Common myeloid progenitor, CD34-positive (primary cell): ENCODE measurements around the gene PPM1H.

Source experiments
- CTCF ChIA-PET: fragments of 350-600 bp; sonication (Branson Sonifier 250); formaldehyde crosslinking; loops from one replicate; lab custom pipeline; 2021; ENCODE audit warnings: antibody characterized with exemption; lab: Charles Lee
- POLR2A ChIA-PET: fragments of 350-600 bp; sonication (Branson Sonifier 250); formaldehyde crosslinking; loops from one replicate; lab custom pipeline; 2021; ENCODE audit warnings: antibody characterized with exemption; lab: Charles Lee
- DNase-seq, 3 donors: peaks; one replicate each; pipeline versions ENCODE4 v3.0.0 to v3.0.0-alpha.2; 2013
- H3K27ac ChIP-seq, 2 experiments: 1 replicate in 1 of 2; 2 replicates in 1 of 2; pipeline ENCODE4 v1.7.0; 2013; ENCODE audit warnings: inconsistent platforms in 2 of 2, low read length in 2 of 2, mild to moderate bottlenecking in 2 of 2, low read depth in 1 of 2, moderate library complexity in 1 of 2; ENCODE audit not compliant: severe bottlenecking in 2 of 2, insufficient read depth in 1 of 2, poor library complexity in 1 of 2
- H3K27me3 ChIP-seq, 5 experiments: replicated peaks in 2 of 5; 1 replicate in 3 of 5; 2 replicates in 2 of 5; pipeline versions ENCODE4 v1.6.1 to v1.7.0; 2013; ENCODE audit warnings: low read length in 4 of 5, mild to moderate bottlenecking in 2 of 5, moderate library complexity in 2 of 5, inconsistent platforms in 1 of 5; ENCODE audit not compliant: insufficient read depth in 5 of 5, control insufficient read depth in 4 of 5
- H3K36me3 ChIP-seq, 4 experiments: 1 replicate in 2 of 4; 2 replicates in 2 of 4; pipeline versions ENCODE4 v1.6.1 to v1.7.0; 2013; ENCODE audit warnings: low read length in 3 of 4, control low read depth in 1 of 4, mild to moderate bottlenecking in 1 of 4; ENCODE audit not compliant: control insufficient read depth in 4 of 4, insufficient read depth in 4 of 4
- H3K4me1 ChIP-seq, 4 experiments: 1 replicate in 3 of 4; 2 replicates in 1 of 4; pipeline versions ENCODE4 v1.6.1 to v1.7.1; 2013; ENCODE audit warnings: low read length in 3 of 4, mild to moderate bottlenecking in 3 of 4, control low read depth in 1 of 4, inconsistent platforms in 1 of 4, moderate library complexity in 1 of 4; ENCODE audit not compliant: control insufficient read depth in 4 of 4, insufficient read depth in 4 of 4; ENCODE audit errors: control extremely low read depth in 1 of 4
- H3K4me3 ChIP-seq, 7 experiments: 1 replicate in 4 of 7; 2 replicates in 3 of 7; pipeline versions ENCODE4 v1.5.1 to v1.7.0; 2013; ENCODE audit warnings: mild to moderate bottlenecking in 7 of 7, low read length in 6 of 7, moderate library complexity in 6 of 7, inconsistent platforms in 2 of 7, low read depth in 2 of 7, control low read depth in 1 of 7; ENCODE audit not compliant: insufficient read depth in 4 of 7, control insufficient read depth in 1 of 7; ENCODE audit errors: extremely low read depth in 1 of 7
- H3K9me3 ChIP-seq, 5 experiments: 1 replicate in 4 of 5; 2 replicates in 1 of 5; pipeline versions ENCODE4 v1.6.1 to v1.7.1; 2013; ENCODE audit warnings: low read length in 4 of 5, mild to moderate bottlenecking in 2 of 5, inconsistent platforms in 1 of 5, low read depth in 1 of 5, moderate library complexity in 1 of 5; ENCODE audit not compliant: control insufficient read depth in 4 of 5, insufficient read depth in 2 of 5; ENCODE audit errors: control extremely low read depth in 1 of 5
- WGBS: methylation state at CpG from one replicate; pipeline ENCODE4 v1.1.5; 2013; ENCODE audit not compliant: insufficient coverage; 5-methylcytosine and 5-hydroxymethylcytosine counted together

PPM1H gene

GRCh38 chr12:62919838-62920237 lies 15.1 kb downstream of the PPM1H start:
- no peaks in the 10 kb centered on the region for H3K9me3 ChIP-seq
- WGBS, result 0% methylated on average over 1 of the region's 2 CpGs
- no peak overlapping the region for H3K27ac ChIP-seq
- no peaks in the 10 kb centered on the region for H3K27me3 ChIP-seq
- H3K36me3 ChIP-seq, result peaks cover 0 to 7% (median 0%) of the 10 kb centered on the region in 4 experiments
- DNase-seq, result peak in 2 of 3 donors; percentile 54 to 65
- POLR2A ChIA-PET, result interaction anchor here (0.9 to 1.1 kb wide), 2 partner anchors 10 to 15 kb away, joined by 3 to 5 read pairs; partner anchors contain the start of gene PPM1H
- CTCF ChIA-PET, result interaction anchor here (0.7 to 3.8 kb wide), 5 partner anchors 10 to 239 kb away, joined by 3 to 25 read pairs (median 6); partner anchors contain the start of gene PPM1H
- H3K4me1 ChIP-seq, result peaks cover 0 to 8% (median 6%) of the 10 kb centered on the region in 4 experiments
- no peak overlapping the region for H3K4me3 ChIP-seq

- Histone ChIP-seq H3K4me1 (peaks cover 0 to 21% (median 19%) of the 10 kb centered on the region in 4 experiments), H3K27me3 (no peaks in the 10 kb centered on the region), H3K36me3 (peaks cover 0 to 7% (median 0%) of the 10 kb centered on the region in 4 experiments), H3K4me3 (no peak overlapping the region), H3K27ac (no peak overlapping the region), H3K9me3 (no peaks in the 10 kb centered on the region)
- ChIA-PET POLR2A (no interaction called here), CTCF (interaction anchor here (1.1 to 3.8 kb wide), 4 partner anchors 12 to 19 kb away, joined by 3 to 25 read pairs (median 4); partner anchors contain the start of gene PPM1H)
- DNase-seq, result no peak
- 50% methylated on average over 1 of the region's 1 CpG for WGBS
Observed at GRCh38 chr12:62917926-62918325, 17.0 kb downstream of the PPM1H start.

- no peak overlapping the region for H3K27ac ChIP-seq
- H3K4me3 ChIP-seq, result no peak overlapping the region
- peaks cover 0 to 21% (median 19%) of the 10 kb centered on the region in 4 experiments for H3K4me1 ChIP-seq
- CTCF ChIA-PET, result interaction anchor here (0.8 to 2.2 kb wide), 7 partner anchors 9 to 104 kb away, joined by 3 to 10 read pairs (median 4); partner anchors contain the start of gene PPM1H
- peaks cover 0 to 7% (median 0%) of the 10 kb centered on the region in 4 experiments for H3K36me3 ChIP-seq
- DNase-seq, result no peak
- no peaks in the 10 kb centered on the region for H3K27me3 ChIP-seq
- no peaks in the 10 kb centered on the region for H3K9me3 ChIP-seq
- 92% methylated on average over 6 of the region's 7 CpGs for WGBS
- POLR2A ChIA-PET, result interaction anchor here (0.8 kb wide), 1 partner anchor 17 kb away, joined by 4 read pairs; no protein-coding TSS in a partner anchor
Observed at GRCh38 chr12:62916632-62917425, 18.1 kb downstream of the PPM1H start.

- ChIA-PET CTCF (interaction anchor here (2.2 kb wide), 1 partner anchor 16 kb away, joined by 10 read pairs; no protein-coding TSS in a partner anchor), POLR2A (no interaction called here)
- Histone ChIP-seq H3K9me3 (no peaks in the 10 kb centered on the region), H3K27me3 (no peaks in the 10 kb centered on the region), H3K27ac (no peak overlapping the region), H3K4me1 (peaks cover 8 to 33% (median 21%) of the 10 kb centered on the region in 4 experiments), H3K36me3 (peaks cover 0 to 7% (median 0%) of the 10 kb centered on the region in 4 experiments), H3K4me3 (no peak overlapping the region)
- DNase-seq, result no peak
- 98% methylated on average over 6 of the region's 6 CpGs for WGBS
Observed at GRCh38 chr12:62915204-62915529, 19.8 kb downstream of the PPM1H start.

GRCh38 chr12:62914443-62915203 lies 20.3 kb downstream of the PPM1H start:
- Histone ChIP-seq H3K4me3 (no peak overlapping the region), H3K9me3 (no peaks in the 10 kb centered on the region), H3K27ac (no peak overlapping the region), H3K4me1 (peaks cover 8 to 33% (median 20%) of the 10 kb centered on the region in 4 experiments), H3K27me3 (no peaks in the 10 kb centered on the region), H3K36me3 (peaks cover 0 to 7% (median 0%) of the 10 kb centered on the region in 4 experiments)
- ChIA-PET CTCF (no interaction called here), POLR2A (no interaction called here)
- peak in 2 of 3 donors; percentile 49 to 66 for DNase-seq
- 93% methylated on average over 3 of the region's 7 CpGs for WGBS

- Histone ChIP-seq H3K4me1 (peaks cover 13 to 38% (median 19%) of the 10 kb centered on the region in 4 experiments), H3K4me3 (no peak overlapping the region), H3K27me3 (no peaks in the 10 kb centered on the region), H3K36me3 (peaks cover 0 to 7% (median 0%) of the 10 kb centered on the region in 4 experiments), H3K9me3 (no peaks in the 10 kb centered on the region), H3K27ac (no peak overlapping the region)
- DNase-seq, result no peak
- 91% methylated on average over 4 of the region's 6 CpGs for WGBS
- ChIA-PET POLR2A (interaction anchor here (0.6 kb wide), 1 partner anchor 17 kb away, joined by 3 read pairs; no protein-coding TSS in a partner anchor), CTCF (no interaction called here)
Observed at GRCh38 chr12:62913380-62913779, 21.6 kb downstream of the PPM1H start.
